GM19238 (cell line): ENCODE results near the gene LRRC3.

Source experiments
- DNase-seq: peaks from one replicate; pipeline ENCODE4 v3.0.0; 2011; ENCODE audit warnings: low spot score; ENCODE audit not compliant: insufficient read length

The LRRC3 gene

DNA sequence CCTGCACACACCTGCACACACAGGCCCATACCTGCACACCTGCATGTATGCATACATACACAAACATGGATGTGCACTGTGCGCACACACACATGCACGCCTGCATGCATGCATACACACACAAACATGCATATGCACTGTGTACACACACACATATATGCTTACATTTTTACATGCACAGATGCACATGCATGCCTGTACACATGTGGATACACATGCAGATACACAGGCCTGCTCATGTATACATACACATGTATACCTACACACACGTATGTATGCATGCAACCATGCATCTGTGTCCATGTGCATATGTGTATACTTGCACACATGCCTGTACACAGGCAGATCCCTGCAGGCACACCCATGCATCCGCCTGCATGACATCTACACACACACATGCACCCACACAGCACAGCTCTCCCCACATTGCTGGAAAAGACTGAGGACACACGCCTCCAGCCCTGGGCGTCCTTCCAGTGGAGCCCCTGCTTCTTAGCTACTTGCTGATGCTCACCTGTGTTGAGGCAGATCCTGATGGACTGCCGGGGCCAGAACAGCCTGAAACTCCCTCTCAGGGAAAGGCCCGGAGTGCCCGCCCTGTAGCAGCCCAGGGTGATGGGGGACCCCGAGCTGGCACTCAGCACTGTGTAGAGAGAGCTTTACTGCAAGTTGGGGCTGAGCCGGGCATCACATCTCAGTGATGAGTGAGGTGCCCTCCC, 56.1 kb downstream of the LRRC3 start:
- DNase-seq, result no peak
